Measurements from ENCODE around the gene FAM8A1.

GRCh38 chr6:17633465-17634188 is 33.5 kb downstream of the FAM8A1 start:
- TF ChIP-seq CTCF (conservative IDR thresholded peaks at IDR 0.05 in 1 of 2, IDR thresholded peaks at IDR 0.05 in 1 of 2; ENCODE audit: extremely low read depth in 1 of 2, insufficient read depth in 1 of 2, low read depth in 1 of 2, low read length in 2 of 2) (no peak), EZH2 (IDR thresholded peaks at IDR 0.05; ENCODE audit: borderline replicate concordance, low read length) (no peak)
